Cardiac muscle cell (in vitro differentiated cells and primary cell): ENCODE data around the gene IGF2R. TPM values are rescaled to one million over a fixed set of nuclear protein-coding genes. Genes with fewer than 3 reads are reported as not detected.
A peak's percentile ranks its signal among the peaks of the same experiment; 100 is the strongest.
"Not testable (repeated sequence)": the region's sequence is repeated elsewhere in the genome, so short reads cannot be mapped to it uniquely, and the experiment has no call there.

ENCODE experiments used
- DNase-seq, 2 donors: peaks; one replicate each; pipeline versions ENCODE4 v3.0.0 to v3.0.0-alpha.2; 2010 to 2017; ENCODE audit warnings: low read depth in 1 of 2, low spot score in 1 of 2
- H3K27ac ChIP-seq: fragments of 200-600 bp; sonication (generic); 2 replicates; pipeline ENCODE4 v1.5.1; 2016
- H3K27me3 ChIP-seq: fragments of 200-600 bp; sonication (generic); 2 replicates; pipeline ENCODE4 v1.6.0; 2016; ENCODE audit warnings: control low read depth
- H3K36me3 ChIP-seq: fragments of 200-600 bp; sonication (generic); 2 replicates; pipeline ENCODE4 v1.5.1; 2016; ENCODE audit warnings: control low read depth
- H3K4me1 ChIP-seq: fragments of 200-600 bp; sonication (generic); 2 replicates; pipeline ENCODE4 v1.8.1; 2017; ENCODE audit warnings: low read depth, mild to moderate bottlenecking, mixed run types
- H3K4me3 ChIP-seq: fragments of 200-600 bp; sonication (generic); 2 replicates; pipeline ENCODE4 v1.5.1; 2016; ENCODE audit warnings: mild to moderate bottlenecking
- H3K9me3 ChIP-seq: fragments of 200-600 bp; sonication (generic); 2 replicates; pipeline ENCODE4 v1.5.1; 2017; ENCODE audit warnings: low read depth, mild to moderate bottlenecking, control low read depth
- CTCF ChIP-seq: IDR thresholded peaks from 2 replicates; pipeline ENCODE4 v1.5.1; 2012; ENCODE audit warnings: low read depth, mild to moderate bottlenecking, low read length
- polyA plus RNA-seq: library from polyadenylated mRNA; unstranded; fragments of >200 nt; fragmentation: Nextera tagmentation; extraction: Ambion mirVana; gene quantifications from 2 replicates; pipeline ENCODE4 v1.2.1, GENCODE V29; 2016
- total RNA-seq: library from RNA; depleted of rRNA; stranded (reverse); fragments of >200 nt; gene quantifications from 2 replicates; pipeline ENCODE4 v1.2.3, GENCODE V29; 2016

IGF2R gene
- total and polyA plus RNA-seq, 2 experiments from 2014 or later = 25.8 to 45.4 TPM

GRCh38 chr6:160137130-160137988, 168.5 kb downstream of the IGF2R start:
- DNase-seq = no peak
- H3K27ac ChIP-seq = no peak overlapping the region
- TF ChIP-seq CTCF = no peak
- no peaks in the 10 kb centered on the region for H3K9me3 ChIP-seq
- no peaks in the 10 kb centered on the region for H3K27me3 ChIP-seq
- no peak overlapping the region for H3K4me3 ChIP-seq
- H3K4me1 ChIP-seq = peaks cover 5% of the 10 kb centered on the region
- no peaks in the 10 kb centered on the region for H3K36me3 ChIP-seq

- Histone ChIP-seq H3K27me3 (no peaks in the 10 kb centered on the region), H3K9me3 (no peaks in the 10 kb centered on the region), H3K4me1 (peaks cover 5% of the 10 kb centered on the region), H3K4me3 (no peak overlapping the region), H3K36me3 (no peaks in the 10 kb centered on the region), H3K27ac (no peak overlapping the region)
- peak; percentile 76 for TF ChIP-seq CTCF
- DNase-seq = peak; percentile 81 to 88
Measured at GRCh38 chr6:160137989-160138835, 169.3 kb downstream of the IGF2R start.

- H3K4me3 ChIP-seq = no peak overlapping the region
- H3K27ac ChIP-seq = no peak overlapping the region
- no peaks in the 10 kb centered on the region for H3K27me3 ChIP-seq
- H3K4me1 ChIP-seq = peaks cover 5% of the 10 kb centered on the region
- TF ChIP-seq CTCF = no peak
- no peaks in the 10 kb centered on the region for H3K36me3 ChIP-seq
- no peaks in the 10 kb centered on the region for H3K9me3 ChIP-seq
- no peak for DNase-seq
Measured at GRCh38 chr6:160138839-160139419, 170.0 kb downstream of the IGF2R start.

- DNase-seq = peak in 1 of 2 donors; percentile 85
- Histone ChIP-seq H3K27ac (no peak overlapping the region), H3K36me3 (no peaks in the 10 kb centered on the region), H3K9me3 (no peaks in the 10 kb centered on the region), H3K4me3 (no peak overlapping the region), H3K4me1 (peaks cover 5% of the 10 kb centered on the region), H3K27me3 (no peaks in the 10 kb centered on the region)
- TF ChIP-seq CTCF = no peak
Measured at GRCh38 chr6:160139420-160139851, 170.6 kb downstream of the IGF2R start.

GRCh38 chr6:160140493-160140892, 171.6 kb downstream of the IGF2R start:
- H3K36me3 ChIP-seq, H3K4me3 ChIP-seq, DNase-seq: not testable (repeated sequence)

More at GRCh38 chr6:160140493-160140892, 171.6 kb downstream of the IGF2R start:
- not testable (repeated sequence) for H3K27me3 ChIP-seq, H3K27ac ChIP-seq, H3K9me3 ChIP-seq, H3K4me1 ChIP-seq
